Gastrocnemius medialis (tissue), 4 donors: ENCODE measurements around the gene METTL8.

ENCODE experiments used
- POLR2A ChIP-seq, 2 donors: fragments of 450-650 bp; IDR thresholded peaks; one replicate each; pipeline ENCODE4 v1.6.1; 2017; ENCODE audit warnings: antibody characterized with exemption in 2 of 2, mild to moderate bottlenecking in 2 of 2, moderate library complexity in 2 of 2
- TF ChIP-seq, protein P1 (sequence below), 5 experiments: fragments of 450-650 bp in 3 of 5; fragments of 200-600 bp in 2 of 5; sonication (generic) in 2 of 5; IDR thresholded peaks in 4 of 5; conservative IDR thresholded peaks in 1 of 5; 1 replicate in 4 of 5; 2 replicates in 1 of 5; pipeline ENCODE4 v1.5.1; 2016 to 2019; ENCODE audit warnings: antibody characterized with exemption in 5 of 5, mild to moderate bottlenecking in 3 of 5, moderate library complexity in 3 of 5

DNA sequence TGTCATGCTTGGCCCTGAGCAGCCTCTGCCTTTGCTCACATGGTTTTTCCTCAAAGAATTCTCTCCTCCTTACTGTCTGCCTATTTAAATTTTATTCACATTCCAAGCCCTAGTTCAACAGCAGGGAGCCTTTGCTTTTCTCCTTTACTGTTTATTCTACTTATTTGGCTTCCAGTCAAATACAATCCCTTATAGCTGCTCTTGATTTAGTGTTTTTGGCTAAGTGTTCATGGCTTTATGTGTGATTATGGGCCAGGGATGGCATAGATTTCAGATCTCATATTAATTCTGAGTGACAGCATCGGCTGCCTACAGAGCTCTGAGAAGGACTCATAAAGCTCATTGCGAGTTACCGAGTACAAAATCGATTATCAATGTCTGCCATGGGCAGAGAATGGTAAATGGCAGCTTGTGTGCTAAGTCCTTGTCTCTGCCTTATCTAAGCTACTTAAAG is 106.7 kb downstream of the METTL8 start:
- TF ChIP-seq, protein P1, sequence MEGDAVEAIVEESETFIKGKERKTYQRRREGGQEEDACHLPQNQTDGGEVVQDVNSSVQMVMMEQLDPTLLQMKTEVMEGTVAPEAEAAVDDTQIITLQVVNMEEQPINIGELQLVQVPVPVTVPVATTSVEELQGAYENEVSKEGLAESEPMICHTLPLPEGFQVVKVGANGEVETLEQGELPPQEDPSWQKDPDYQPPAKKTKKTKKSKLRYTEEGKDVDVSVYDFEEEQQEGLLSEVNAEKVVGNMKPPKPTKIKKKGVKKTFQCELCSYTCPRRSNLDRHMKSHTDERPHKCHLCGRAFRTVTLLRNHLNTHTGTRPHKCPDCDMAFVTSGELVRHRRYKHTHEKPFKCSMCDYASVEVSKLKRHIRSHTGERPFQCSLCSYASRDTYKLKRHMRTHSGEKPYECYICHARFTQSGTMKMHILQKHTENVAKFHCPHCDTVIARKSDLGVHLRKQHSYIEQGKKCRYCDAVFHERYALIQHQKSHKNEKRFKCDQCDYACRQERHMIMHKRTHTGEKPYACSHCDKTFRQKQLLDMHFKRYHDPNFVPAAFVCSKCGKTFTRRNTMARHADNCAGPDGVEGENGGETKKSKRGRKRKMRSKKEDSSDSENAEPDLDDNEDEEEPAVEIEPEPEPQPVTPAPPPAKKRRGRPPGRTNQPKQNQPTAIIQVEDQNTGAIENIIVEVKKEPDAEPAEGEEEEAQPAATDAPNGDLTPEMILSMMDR (IDR thresholded peaks at IDR 0.05 in 4 of 5, conservative IDR thresholded peaks at IDR 0.05 in 1 of 5), result no peak
- TF ChIP-seq POLR2A (IDR thresholded peaks at IDR 0.05), result no peak
